OCI-LY1 (cell line): Measurements from ENCODE around the gene DGCR8.

Experiments used
- CTCF ChIP-seq: fragments of 200-600 bp; sonication (generic), shearing (Covaris generic); IDR thresholded peaks from 2 replicates; pipeline ENCODE4 v1.5.1; 2017; ENCODE audit warnings: mild to moderate bottlenecking, antibody characterized with exemption, low read length, moderate library complexity, mixed read lengths
- EZH2 ChIP-seq: fragments of 200-600 bp; sonication (generic), shearing (Covaris generic); IDR thresholded peaks from 2 replicates; pipeline ENCODE4 v1.8.0; 2017; ENCODE audit warnings: borderline replicate concordance, mixed run types, mild to moderate bottlenecking, antibody characterized with exemption, low read length, moderate library complexity, mixed read lengths

- no peak for TF ChIP-seq EZH2
- no peak for TF ChIP-seq CTCF
Measured at GRCh38 chr22:20125201-20126174, 45.4 kb downstream of the DGCR8 start.
